Right lobe of liver (tissue), 4 donors: ENCODE data around the gene BCO2.

Source experiments
- POLR2A ChIP-seq: fragments of 450-650 bp; IDR thresholded peaks from one replicate; pipeline ENCODE4 v1.6.1; 2017; ENCODE audit warnings: antibody characterized with exemption, mild to moderate bottlenecking
- TF ChIP-seq, protein P1 (sequence below), 4 donors: fragments of 200-600 bp in 3 of 4; fragments of 450-650 bp in 1 of 4; IDR thresholded peaks; one replicate each; pipeline versions ENCODE4 v1.5.1 to v1.8.0; 2016 to 2022; ENCODE audit warnings: antibody characterized with exemption in 4 of 4, mild to moderate bottlenecking in 2 of 4
- donor health status: DM: no; HTN: no; CAD: no.
- donor health status: DM: no; HTN: no; CAD: no.
- donor health status: DM: no; HTN: yes; CAD: no.

DNA sequence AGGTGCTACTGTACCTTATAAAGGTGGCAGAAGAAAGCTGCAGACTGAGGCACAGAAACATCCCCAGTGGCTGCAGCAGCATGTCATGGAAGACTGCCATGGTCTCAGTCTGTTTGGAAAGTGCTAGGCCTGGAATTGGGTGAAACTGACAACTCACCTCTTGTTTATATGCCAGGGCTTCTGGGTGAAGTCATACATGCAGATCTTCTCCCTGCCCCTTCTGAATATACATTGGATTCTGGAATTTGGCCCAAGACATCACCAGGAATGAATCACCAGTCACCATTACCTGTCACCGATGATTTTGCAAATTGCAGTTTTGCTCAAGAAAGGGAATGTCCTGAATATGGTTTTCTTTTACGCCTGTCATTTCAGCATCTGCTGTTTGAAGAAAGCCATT is 85.2 kb downstream of the BCO2 start, which contains the start of gene PLET1:
- no peak for TF ChIP-seq POLR2A
- TF ChIP-seq, protein P1, sequence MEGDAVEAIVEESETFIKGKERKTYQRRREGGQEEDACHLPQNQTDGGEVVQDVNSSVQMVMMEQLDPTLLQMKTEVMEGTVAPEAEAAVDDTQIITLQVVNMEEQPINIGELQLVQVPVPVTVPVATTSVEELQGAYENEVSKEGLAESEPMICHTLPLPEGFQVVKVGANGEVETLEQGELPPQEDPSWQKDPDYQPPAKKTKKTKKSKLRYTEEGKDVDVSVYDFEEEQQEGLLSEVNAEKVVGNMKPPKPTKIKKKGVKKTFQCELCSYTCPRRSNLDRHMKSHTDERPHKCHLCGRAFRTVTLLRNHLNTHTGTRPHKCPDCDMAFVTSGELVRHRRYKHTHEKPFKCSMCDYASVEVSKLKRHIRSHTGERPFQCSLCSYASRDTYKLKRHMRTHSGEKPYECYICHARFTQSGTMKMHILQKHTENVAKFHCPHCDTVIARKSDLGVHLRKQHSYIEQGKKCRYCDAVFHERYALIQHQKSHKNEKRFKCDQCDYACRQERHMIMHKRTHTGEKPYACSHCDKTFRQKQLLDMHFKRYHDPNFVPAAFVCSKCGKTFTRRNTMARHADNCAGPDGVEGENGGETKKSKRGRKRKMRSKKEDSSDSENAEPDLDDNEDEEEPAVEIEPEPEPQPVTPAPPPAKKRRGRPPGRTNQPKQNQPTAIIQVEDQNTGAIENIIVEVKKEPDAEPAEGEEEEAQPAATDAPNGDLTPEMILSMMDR (IDR thresholded peaks at IDR 0.05) = no peak
